ENCODE results near the gene SLC25A51. TPM values are rescaled to one million over a fixed set of nuclear protein-coding genes. Genes with fewer than 3 reads are reported as not detected.

Gene SLC25A51
- total RNA-seq, 1 experiment from 2014 or later, result 12.9 TPM

DNA sequence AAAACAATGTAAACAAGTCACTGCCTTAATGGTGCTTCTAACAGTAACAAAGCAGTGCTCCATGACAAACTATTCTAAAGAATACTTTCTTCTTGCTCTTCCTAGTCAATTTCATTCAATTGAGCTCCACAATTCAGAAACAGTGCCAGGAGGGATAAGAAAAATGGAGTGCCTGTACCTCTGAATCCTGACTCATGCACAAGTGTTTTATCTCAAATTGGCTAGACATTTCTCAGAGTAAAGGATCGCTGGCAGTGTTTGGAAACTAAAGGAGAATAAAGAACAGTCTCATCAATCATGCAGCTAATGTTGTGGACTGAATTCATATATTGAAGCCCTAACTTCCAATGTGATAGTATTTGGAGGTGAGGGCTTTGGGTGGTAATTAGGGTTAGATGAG is 27.6 kb downstream of the SLC25A51 start:
- H4K20me1 ChIP-seq (ENCODE audit: control insufficient read depth, insufficient read depth, insufficient read length), result no peaks in the 10 kb centered on the region
- no peak overlapping the region for H3K27ac ChIP-seq (ENCODE audit: insufficient read length, low read depth, low read length)
- H3K27me3 Mint-ChIP-seq (ENCODE audit: low read depth), result no peaks in the 10 kb centered on the region
- no peak overlapping the region for H3K4ac ChIP-seq (ENCODE audit: low read depth, low read length)
- no peak overlapping the region for H2BK12ac ChIP-seq (ENCODE audit: insufficient read length, low read depth, low read length)
- no peaks in the 10 kb centered on the region for H3K27me3 ChIP-seq (ENCODE audit: insufficient read depth, low read length)
- H2BK120ac ChIP-seq (ENCODE audit: low read depth, low read length, poor library complexity, severe bottlenecking), result no peak overlapping the region
- H2BK20ac ChIP-seq (ENCODE audit: low read depth, low read length, poor library complexity, severe bottlenecking), result no peak overlapping the region
- no peak overlapping the region for H3K4me2 ChIP-seq (ENCODE audit: insufficient read depth, insufficient read length, low read length)
- H3K9ac ChIP-seq (ENCODE audit: extremely low read depth, insufficient read length, low read length), result no peak overlapping the region
- H3K36me3 Mint-ChIP-seq (ENCODE audit: insufficient read depth in 1 of 3, low read depth in 3 of 3), result peaks cover 5 to 19% (median 18%) of the 10 kb centered on the region in 3 experiments
- no peak overlapping the region for H4K91ac ChIP-seq (ENCODE audit: insufficient read length, low read depth, low read length)
- peaks cover 11% of the 10 kb centered on the region for H3K9me3 ChIP-seq (ENCODE audit: control insufficient read depth, low read depth, low read length)
- H3K27ac Mint-ChIP-seq, result no peak overlapping the region
- no peak for DNase-seq
- H2AK5ac ChIP-seq (ENCODE audit: insufficient read length, low read length), result no peak overlapping the region
- H3K79me2 ChIP-seq (ENCODE audit: insufficient read depth, low read length), result no peaks in the 10 kb centered on the region
- H3K18ac ChIP-seq (ENCODE audit: insufficient read length, low read depth, low read length), result no peak overlapping the region
- H3T11ph ChIP-seq (ENCODE audit: low read length), result no peak overlapping the region
- no peak overlapping the region for H3K14ac ChIP-seq (ENCODE audit: insufficient read depth, low read length)
- H3K4me1 ChIP-seq (ENCODE audit: insufficient read depth, low read length), result no peaks in the 10 kb centered on the region
- H2BK5ac ChIP-seq (ENCODE audit: insufficient read length, low read length), result no peak overlapping the region
- H3K4me1 Mint-ChIP-seq, result no peaks in the 10 kb centered on the region
- no peak overlapping the region for H4K5ac ChIP-seq (ENCODE audit: insufficient read length, low read depth, low read length)
- no peak overlapping the region for H3K4me3 Mint-ChIP-seq
- peaks cover 14 to 17% of the 10 kb centered on the region in 2 experiments; a peak in 4 of 5 replicates for H3K9me3 Mint-ChIP-seq
- no peak overlapping the region for H2BK15ac ChIP-seq (ENCODE audit: low read depth, low read length)
- H3K23me2 ChIP-seq (ENCODE audit: insufficient read length, low read depth, low read length, poor library complexity, severe bottlenecking), result no peaks in the 10 kb centered on the region
- WGBS (ENCODE audit: extremely low coverage, insufficient read length, low lambda C conversion rate), result no CpG with 5 or more reads among the region's 1 CpG
- no peak overlapping the region for H3K23ac ChIP-seq (ENCODE audit: insufficient read length, low read depth, low read length)
- no peak for TF ChIP-seq CTCF (conservative IDR thresholded peaks at IDR 0.05)
- H3K79me1 ChIP-seq (ENCODE audit: insufficient read depth, low read depth, low read length, poor library complexity, severe bottlenecking), result no peaks in the 10 kb centered on the region
- no peak overlapping the region for H2AFZ ChIP-seq (ENCODE audit: low read length)
- H3K56ac ChIP-seq (ENCODE audit: insufficient read length, low read depth, low read length), result no peak overlapping the region
- H4K8ac ChIP-seq (replicated peaks; ENCODE audit: insufficient read length, low read depth, low read length), result no peak overlapping the region

Measured in H9 (cell line).